Measurements from ENCODE around the gene KMT2A.

- no peak for TF ChIP-seq POLR2A (IDR thresholded peaks at IDR 0.05)
- TF ChIP-seq, protein P1, sequence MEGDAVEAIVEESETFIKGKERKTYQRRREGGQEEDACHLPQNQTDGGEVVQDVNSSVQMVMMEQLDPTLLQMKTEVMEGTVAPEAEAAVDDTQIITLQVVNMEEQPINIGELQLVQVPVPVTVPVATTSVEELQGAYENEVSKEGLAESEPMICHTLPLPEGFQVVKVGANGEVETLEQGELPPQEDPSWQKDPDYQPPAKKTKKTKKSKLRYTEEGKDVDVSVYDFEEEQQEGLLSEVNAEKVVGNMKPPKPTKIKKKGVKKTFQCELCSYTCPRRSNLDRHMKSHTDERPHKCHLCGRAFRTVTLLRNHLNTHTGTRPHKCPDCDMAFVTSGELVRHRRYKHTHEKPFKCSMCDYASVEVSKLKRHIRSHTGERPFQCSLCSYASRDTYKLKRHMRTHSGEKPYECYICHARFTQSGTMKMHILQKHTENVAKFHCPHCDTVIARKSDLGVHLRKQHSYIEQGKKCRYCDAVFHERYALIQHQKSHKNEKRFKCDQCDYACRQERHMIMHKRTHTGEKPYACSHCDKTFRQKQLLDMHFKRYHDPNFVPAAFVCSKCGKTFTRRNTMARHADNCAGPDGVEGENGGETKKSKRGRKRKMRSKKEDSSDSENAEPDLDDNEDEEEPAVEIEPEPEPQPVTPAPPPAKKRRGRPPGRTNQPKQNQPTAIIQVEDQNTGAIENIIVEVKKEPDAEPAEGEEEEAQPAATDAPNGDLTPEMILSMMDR (IDR thresholded peaks at IDR 0.05): no peak
Observed at GRCh38 chr11:118471030-118471429, 34.7 kb downstream of the KMT2A start.
